ENCODE measurements around the gene SECISBP2L.

Gene SECISBP2L

DNA sequence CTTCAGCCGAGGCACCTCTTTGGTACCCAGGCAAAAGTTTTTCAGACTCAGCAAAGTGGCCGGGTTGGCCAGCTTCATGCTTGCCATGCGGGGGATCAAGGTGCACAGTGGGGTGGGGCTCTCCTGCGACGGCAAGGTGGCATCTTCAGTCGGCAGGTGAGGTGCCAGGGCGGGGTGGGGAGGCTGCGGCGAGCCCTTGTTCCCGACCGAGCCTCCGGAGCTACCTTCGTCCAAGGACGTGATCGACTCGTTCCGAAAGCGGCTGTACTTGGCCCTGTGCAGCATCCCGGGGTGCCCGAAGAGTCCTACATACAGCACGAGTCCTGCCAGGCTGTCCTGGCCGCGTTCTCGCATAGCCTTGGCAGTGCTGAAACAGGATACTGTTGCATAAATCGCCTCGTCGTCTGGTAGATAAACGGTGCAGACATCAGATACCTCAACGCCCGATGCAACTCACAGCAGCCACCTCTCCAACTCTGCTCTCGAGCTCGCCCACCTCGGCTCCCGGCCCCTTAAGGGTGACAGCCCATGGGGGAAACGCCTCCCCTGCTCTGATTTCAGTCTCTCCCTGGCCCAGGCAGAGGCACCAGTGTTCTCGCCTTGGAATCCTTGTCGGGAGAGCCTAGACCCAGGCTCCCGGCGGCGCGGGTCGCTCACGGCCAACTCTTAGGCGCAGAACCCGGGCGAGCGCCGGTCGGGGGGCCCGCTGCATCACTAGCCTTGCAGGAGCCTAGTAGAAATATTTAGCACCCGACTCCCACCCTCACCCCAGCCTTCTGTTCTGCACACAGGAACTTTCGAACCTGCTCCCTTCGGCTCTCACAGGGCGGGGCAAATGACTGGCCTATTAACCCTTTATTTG lies 83.4 kb downstream of the SECISBP2L start:
- WGBS, 2 donors (ENCODE audit: extremely low coverage in 2 of 2, insufficient read length in 2 of 2, insufficient replicate concordance in 1 of 2) = no CpG with 5 or more reads among the region's 54 CpGs
- Histone ChIP-seq H2AFZ (ENCODE audit: low read length) (peak overlapping the region; percentile 93), H3K27me3 (ENCODE audit: control insufficient read depth in 3 of 3, insufficient read depth in 3 of 3, low read depth in 1 of 3, low read length in 3 of 3) (peaks cover 6 to 64% (median 22%) of the 10 kb centered on the region in 3 experiments), H3K36me3 (replicated peaks in 1 of 2; ENCODE audit: control insufficient read depth in 2 of 2, insufficient read depth in 2 of 2, low read length in 2 of 2) (no peaks in the 10 kb centered on the region), H3K27ac (replicated peaks; ENCODE audit: low read length) (no peak overlapping the region), H3K4me3 (ENCODE audit: low read length in 2 of 2) (peak overlapping the region; percentile 56 to 81), H2BK15ac (ENCODE audit: low read length) (no peak overlapping the region), H4K91ac (ENCODE audit: low read depth, low read length, poor library complexity) (no peak overlapping the region), H2AK5ac (ENCODE audit: low read depth, low read length) (peak overlapping the region; percentile 21), H3K14ac (ENCODE audit: low read length) (peak overlapping the region; percentile 51), H3K18ac (ENCODE audit: low read length) (peak overlapping the region; percentile 57), H3K4me2 (ENCODE audit: insufficient read depth, low read length, poor library complexity, severe bottlenecking) (peak overlapping the region; percentile 98), H3K9ac (ENCODE audit: low read depth, low read length, poor library complexity) (peak overlapping the region; percentile 38), H2BK5ac (ENCODE audit: low read length) (no peak overlapping the region), H3K79me1 (ENCODE audit: low read depth, low read length) (no peaks in the 10 kb centered on the region), H4K8ac (ENCODE audit: low read depth, low read length) (no peak overlapping the region), H2BK12ac (ENCODE audit: low read length) (no peak overlapping the region), H2BK120ac (ENCODE audit: low read depth, low read length) (no peak overlapping the region), H3K9me3 (replicated peaks in 1 of 2; ENCODE audit: control insufficient read depth in 2 of 2, insufficient read depth in 1 of 2, low read depth in 1 of 2, low read length in 2 of 2) (no peaks in the 10 kb centered on the region), H3K4ac (ENCODE audit: low read length) (no peak overlapping the region), H3K4me1 (ENCODE audit: control insufficient read depth in 2 of 2, insufficient read depth in 1 of 2, low read depth in 1 of 2, low read length in 2 of 2) (peaks cover 2 to 3% of the 10 kb centered on the region in 2 donors), H3K23ac (ENCODE audit: low read depth, low read length, poor library complexity) (peak overlapping the region; percentile 37)
- peak; percentile 24 for DNase-seq (ENCODE audit: low spot score)

DNA sequence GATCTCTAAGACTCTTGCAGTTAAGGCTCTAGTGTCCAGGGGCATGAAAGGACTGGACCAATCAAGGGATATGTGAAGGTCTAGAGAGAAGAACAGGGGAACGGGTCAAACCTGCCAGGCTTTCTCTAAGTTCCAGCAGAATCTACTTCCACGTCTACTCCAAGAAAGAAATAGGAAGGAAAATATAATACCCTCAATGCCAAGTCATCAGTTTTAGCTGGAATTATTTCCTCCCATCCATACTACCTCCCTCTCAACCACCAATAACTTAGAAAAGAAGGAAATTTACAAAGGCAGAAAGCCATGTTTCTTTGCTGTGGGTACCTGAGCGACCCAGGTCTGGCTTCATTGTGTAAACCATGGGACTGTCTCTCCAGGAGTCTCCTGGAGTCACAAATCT lies 90.3 kb downstream of the SECISBP2L start:
- H4K91ac ChIP-seq (ENCODE audit: low read depth, low read length, poor library complexity) = no peak overlapping the region
- no peak overlapping the region for H3K9ac ChIP-seq (ENCODE audit: low read depth, low read length, poor library complexity)
- no peak overlapping the region for H2AFZ ChIP-seq (ENCODE audit: low read length)
- H3K4me3 ChIP-seq (ENCODE audit: low read length in 2 of 2) = no peak overlapping the region
- no peak overlapping the region for H2BK5ac ChIP-seq (ENCODE audit: low read length)
- no peaks in the 10 kb centered on the region for H3K36me3 ChIP-seq (replicated peaks in 1 of 2; ENCODE audit: control insufficient read depth in 2 of 2, insufficient read depth in 2 of 2, low read length in 2 of 2)
- no peak overlapping the region for H3K23ac ChIP-seq (ENCODE audit: low read depth, low read length, poor library complexity)
- no CpG with 5 or more reads among the region's 3 CpGs for WGBS, 2 donors (ENCODE audit: extremely low coverage in 2 of 2, insufficient read length in 2 of 2, insufficient replicate concordance in 1 of 2)
- no peak overlapping the region for H2BK12ac ChIP-seq (ENCODE audit: low read length)
- no peak overlapping the region for H3K18ac ChIP-seq (ENCODE audit: low read length)
- no peaks in the 10 kb centered on the region for H3K4me1 ChIP-seq (ENCODE audit: control insufficient read depth in 2 of 2, insufficient read depth in 1 of 2, low read depth in 1 of 2, low read length in 2 of 2)
- H3K79me1 ChIP-seq (ENCODE audit: low read depth, low read length) = no peaks in the 10 kb centered on the region
- H3K27ac ChIP-seq (replicated peaks; ENCODE audit: low read length) = no peak overlapping the region
- H2BK120ac ChIP-seq (ENCODE audit: low read depth, low read length) = no peak overlapping the region
- H3K27me3 ChIP-seq (ENCODE audit: control insufficient read depth in 3 of 3, insufficient read depth in 3 of 3, low read depth in 1 of 3, low read length in 3 of 3) = peaks cover 0 to 38% (median 1%) of the 10 kb centered on the region in 3 experiments
- H2AK5ac ChIP-seq (ENCODE audit: low read depth, low read length) = no peak overlapping the region
- no peak overlapping the region for H3K14ac ChIP-seq (ENCODE audit: low read length)
- no peak overlapping the region for H3K4me2 ChIP-seq (ENCODE audit: insufficient read depth, low read length, poor library complexity, severe bottlenecking)
- no peaks in the 10 kb centered on the region for H3K9me3 ChIP-seq (replicated peaks in 1 of 2; ENCODE audit: control insufficient read depth in 2 of 2, insufficient read depth in 1 of 2, low read depth in 1 of 2, low read length in 2 of 2)
- H2BK15ac ChIP-seq (ENCODE audit: low read length) = no peak overlapping the region
- no peak overlapping the region for H4K8ac ChIP-seq (ENCODE audit: low read depth, low read length)
- H3K4ac ChIP-seq (ENCODE audit: low read length) = no peak overlapping the region
- no peak for DNase-seq (ENCODE audit: low spot score)

DNA sequence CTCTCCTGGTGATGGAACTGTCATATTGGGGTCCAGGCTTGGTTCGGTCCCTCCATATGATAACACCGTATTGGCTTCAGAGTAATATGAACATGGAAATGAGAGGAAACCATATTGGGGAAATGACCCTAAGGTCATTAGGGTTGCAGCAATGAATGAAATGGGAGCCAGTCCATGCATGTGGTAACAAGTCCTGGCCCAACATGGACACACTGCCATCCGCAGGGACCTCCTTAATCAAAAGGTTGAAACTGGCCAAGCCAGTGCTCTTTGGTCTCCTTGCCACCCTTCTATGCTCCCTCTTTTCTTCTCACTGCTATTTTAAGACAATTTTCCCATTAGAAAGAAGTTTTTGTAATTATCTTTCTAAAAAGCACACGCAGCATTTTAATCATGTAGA lies 90.9 kb downstream of the SECISBP2L start:
- Histone ChIP-seq H3K9ac (ENCODE audit: low read depth, low read length, poor library complexity) (no peak overlapping the region), H2BK12ac (ENCODE audit: low read length) (no peak overlapping the region), H3K23ac (ENCODE audit: low read depth, low read length, poor library complexity) (no peak overlapping the region), H3K9me3 (replicated peaks in 1 of 2; ENCODE audit: control insufficient read depth in 2 of 2, insufficient read depth in 1 of 2, low read depth in 1 of 2, low read length in 2 of 2) (no peaks in the 10 kb centered on the region), H2AK5ac (ENCODE audit: low read depth, low read length) (no peak overlapping the region), H2BK15ac (ENCODE audit: low read length) (no peak overlapping the region), H2BK120ac (ENCODE audit: low read depth, low read length) (no peak overlapping the region), H3K4me2 (ENCODE audit: insufficient read depth, low read length, poor library complexity, severe bottlenecking) (no peak overlapping the region), H4K8ac (ENCODE audit: low read depth, low read length) (no peak overlapping the region), H2BK5ac (ENCODE audit: low read length) (no peak overlapping the region), H2AFZ (ENCODE audit: low read length) (no peak overlapping the region), H3K4me3 (ENCODE audit: low read length in 2 of 2) (no peak overlapping the region), H3K27ac (replicated peaks; ENCODE audit: low read length) (no peak overlapping the region), H4K91ac (ENCODE audit: low read depth, low read length, poor library complexity) (no peak overlapping the region), H3K36me3 (replicated peaks in 1 of 2; ENCODE audit: control insufficient read depth in 2 of 2, insufficient read depth in 2 of 2, low read length in 2 of 2) (no peaks in the 10 kb centered on the region), H3K4me1 (ENCODE audit: control insufficient read depth in 2 of 2, insufficient read depth in 1 of 2, low read depth in 1 of 2, low read length in 2 of 2) (no peaks in the 10 kb centered on the region), H3K4ac (ENCODE audit: low read length) (no peak overlapping the region), H3K79me1 (ENCODE audit: low read depth, low read length) (no peaks in the 10 kb centered on the region), H3K27me3 (ENCODE audit: control insufficient read depth in 3 of 3, insufficient read depth in 3 of 3, low read depth in 1 of 3, low read length in 3 of 3) (peaks cover 0 to 34% (median 1%) of the 10 kb centered on the region in 3 experiments), H3K14ac (ENCODE audit: low read length) (no peak overlapping the region), H3K18ac (ENCODE audit: low read length) (no peak overlapping the region)
- WGBS, 2 donors (ENCODE audit: extremely low coverage in 2 of 2, insufficient read length in 2 of 2, insufficient replicate concordance in 1 of 2) = no CpG with 5 or more reads among the region's 4 CpGs
- DNase-seq (ENCODE audit: low spot score) = no peak

DNA sequence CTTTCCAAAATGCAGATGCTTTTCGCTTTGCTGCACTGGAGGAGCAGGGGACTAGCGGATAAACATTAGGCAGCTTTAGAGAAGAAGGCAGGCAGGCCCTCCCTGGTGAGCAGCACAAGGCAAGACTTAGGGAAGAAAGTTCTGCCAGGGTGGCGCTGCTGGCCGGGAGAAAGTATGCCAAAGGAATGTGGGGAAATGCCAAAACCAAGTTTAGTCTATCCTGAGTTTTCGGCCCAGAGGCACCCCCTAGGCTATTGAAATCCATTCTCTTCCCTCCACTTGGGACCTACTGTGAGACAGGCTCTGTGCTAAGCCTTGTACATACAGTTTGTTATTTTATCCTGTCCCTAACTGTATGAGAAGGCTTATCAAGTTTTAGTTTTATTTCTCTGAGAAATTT lies 91.7 kb downstream of the SECISBP2L start:
- Histone ChIP-seq H3K27me3 (ENCODE audit: control insufficient read depth in 3 of 3, insufficient read depth in 3 of 3, low read depth in 1 of 3, low read length in 3 of 3) (peaks cover 0 to 25% (median 1%) of the 10 kb centered on the region in 3 experiments), H3K9me3 (replicated peaks in 1 of 2; ENCODE audit: control insufficient read depth in 2 of 2, insufficient read depth in 1 of 2, low read depth in 1 of 2, low read length in 2 of 2) (no peaks in the 10 kb centered on the region), H3K4ac (ENCODE audit: low read length) (no peak overlapping the region), H3K18ac (ENCODE audit: low read length) (no peak overlapping the region), H2BK12ac (ENCODE audit: low read length) (no peak overlapping the region), H4K91ac (ENCODE audit: low read depth, low read length, poor library complexity) (no peak overlapping the region), H3K27ac (replicated peaks; ENCODE audit: low read length) (no peak overlapping the region), H3K4me3 (ENCODE audit: low read length in 2 of 2) (no peak overlapping the region), H2BK120ac (ENCODE audit: low read depth, low read length) (no peak overlapping the region), H2AK5ac (ENCODE audit: low read depth, low read length) (no peak overlapping the region), H3K36me3 (replicated peaks in 1 of 2; ENCODE audit: control insufficient read depth in 2 of 2, insufficient read depth in 2 of 2, low read length in 2 of 2) (no peaks in the 10 kb centered on the region), H4K8ac (ENCODE audit: low read depth, low read length) (no peak overlapping the region), H3K14ac (ENCODE audit: low read length) (no peak overlapping the region), H3K9ac (ENCODE audit: low read depth, low read length, poor library complexity) (no peak overlapping the region), H3K4me1 (ENCODE audit: control insufficient read depth in 2 of 2, insufficient read depth in 1 of 2, low read depth in 1 of 2, low read length in 2 of 2) (no peaks in the 10 kb centered on the region), H3K4me2 (ENCODE audit: insufficient read depth, low read length, poor library complexity, severe bottlenecking) (no peak overlapping the region), H3K23ac (ENCODE audit: low read depth, low read length, poor library complexity) (no peak overlapping the region), H2BK15ac (ENCODE audit: low read length) (no peak overlapping the region), H3K79me1 (ENCODE audit: low read depth, low read length) (no peaks in the 10 kb centered on the region), H2AFZ (ENCODE audit: low read length) (no peak overlapping the region), H2BK5ac (ENCODE audit: low read length) (no peak overlapping the region)
- no peak for DNase-seq (ENCODE audit: low spot score)
- WGBS, 2 donors (ENCODE audit: extremely low coverage in 2 of 2, insufficient read length in 2 of 2, insufficient replicate concordance in 1 of 2) = no CpG with 5 or more reads among the region's 5 CpGs
